Stimulated activated CD4-positive, alpha-beta T cell treated with anti-CD3 and anti-CD28 coated beads, Interleukin-12 subunit alpha, Interleukin-12 subunit beta, amount 100 ng/mL, for 24 hours (primary cell): ENCODE measurements around the gene CRACDL.

Experiments
- DNase-seq, 2 experiments: peaks; one replicate each; pipeline ENCODE4 v3.0.0-alpha.2; 2020; ENCODE audit warnings: low read depth in 2 of 2

Gene CRACDL

DNA sequence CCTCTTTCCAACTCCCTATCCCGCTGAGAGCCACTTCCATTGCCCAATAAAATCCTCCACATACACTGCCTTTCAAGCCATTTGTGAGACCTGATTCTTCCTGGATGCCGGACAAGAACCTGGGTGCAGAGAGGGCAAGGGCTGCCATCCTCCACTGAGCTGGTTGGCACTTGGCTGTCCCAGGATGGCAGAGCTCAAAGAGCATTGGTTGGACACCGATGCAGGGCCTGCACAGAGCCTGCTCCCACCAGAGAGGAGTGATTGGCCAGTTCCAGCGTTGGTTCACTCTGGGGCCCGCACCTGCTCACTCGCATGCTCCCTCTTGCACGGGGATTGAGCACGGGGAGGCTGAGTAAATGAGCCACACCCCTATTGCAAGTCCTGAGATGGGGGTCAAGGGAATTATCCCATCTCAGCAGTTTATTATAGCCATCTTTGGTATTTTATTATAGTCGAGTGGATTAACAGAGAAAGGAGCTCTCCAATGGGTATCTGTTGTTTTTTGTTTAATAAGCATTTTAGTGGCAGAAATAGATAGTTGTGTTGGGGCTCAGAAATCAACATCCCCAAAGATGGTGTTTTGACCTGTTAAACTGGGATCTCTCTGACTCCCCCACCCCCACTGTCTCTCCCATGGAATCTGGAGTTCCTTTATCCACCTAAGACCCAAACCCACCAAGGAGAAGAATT lies 185.3 kb downstream of the CRACDL start:
- no peak for DNase-seq

DNA sequence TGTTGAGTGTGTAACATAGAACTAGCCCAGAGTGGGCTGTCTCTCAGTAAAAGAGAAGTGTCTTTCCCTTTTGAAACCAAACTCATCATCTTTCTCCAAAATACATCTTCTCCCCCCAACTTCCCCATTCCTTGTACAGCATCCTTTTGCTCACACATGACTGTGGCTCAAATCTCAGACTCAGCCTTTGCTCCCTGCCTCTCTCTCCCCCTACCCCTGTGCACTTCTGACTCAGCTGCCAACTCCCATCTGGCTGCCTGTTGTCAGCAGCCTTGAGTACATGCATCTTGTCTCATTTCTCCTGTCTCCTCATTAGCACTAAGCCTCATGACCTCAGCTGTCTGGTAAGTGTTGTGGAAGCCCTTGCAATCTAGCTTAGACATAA lies 187.0 kb downstream of the CRACDL start:
- DNase-seq, result no peak

GRCh38 chr2:98748292-98749065 lies 187.5 kb downstream of the CRACDL start:
- DNase-seq, result no peak

DNA sequence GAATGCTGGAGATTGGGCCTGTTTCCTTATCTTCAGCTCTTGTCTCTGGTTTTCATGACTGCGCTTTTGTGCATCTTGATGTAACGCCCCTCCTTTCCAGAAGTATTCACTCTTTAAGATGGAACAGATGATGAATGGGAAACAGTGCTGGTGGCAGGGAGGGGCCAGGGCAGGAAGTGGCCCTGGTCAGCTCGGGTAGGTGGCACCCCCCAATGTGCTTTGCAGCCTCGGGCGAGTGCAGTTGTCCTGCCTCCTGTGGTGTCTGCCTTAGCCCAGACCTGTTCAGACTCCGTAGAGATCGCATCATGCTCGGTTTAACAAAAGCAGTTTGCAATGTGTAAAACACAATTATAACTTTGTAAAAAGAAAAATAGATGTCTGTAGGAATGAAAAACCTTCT lies 188.1 kb downstream of the CRACDL start:
- DNase-seq, result no peak

DNA sequence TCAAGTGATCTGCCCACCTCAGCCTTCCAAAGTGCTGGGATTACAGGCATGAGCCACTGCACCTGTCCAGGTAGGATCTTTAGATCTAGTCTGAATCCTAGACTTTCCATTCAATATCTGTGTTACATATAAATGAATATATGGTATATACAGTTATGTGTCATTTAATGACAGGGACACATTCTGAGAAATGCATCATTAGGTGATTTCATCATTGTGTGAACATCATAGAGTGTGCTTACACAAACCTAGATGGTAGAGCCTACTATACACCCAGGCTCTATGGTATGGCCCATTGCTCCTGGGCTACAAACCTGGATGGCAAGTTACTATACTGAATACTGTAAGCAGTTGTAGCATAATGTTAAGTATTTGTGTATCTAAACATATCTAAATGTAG lies 189.6 kb downstream of the CRACDL start:
- DNase-seq, result no peak

GRCh38 chr2:98744595-98744994 lies 191.4 kb downstream of the CRACDL start:
- DNase-seq, result no peak
